B cell (primary cell): ENCODE results near the gene CSRP2. TPM values are rescaled to one million over a fixed set of nuclear protein-coding genes. Genes with fewer than 3 reads are reported as not detected.

Experiments used
- ATAC-seq: fragments of 200-7000 bp; cut with Tn5 transposase; one replicate; pipeline ENCODE4 v1.10.0; 2021; ENCODE audit warnings: low read depth, mild to moderate bottlenecking, moderate number of reproducible peaks, moderate library complexity
- CTCF ChIA-PET: fragments of 350-600 bp; sonication (Branson Sonifier 250); formaldehyde crosslinking; loops from one replicate; lab custom pipeline; 2021; ENCODE audit warnings: antibody characterized with exemption, inconsistent platforms; lab: Charles Lee
- POLR2A ChIA-PET: fragments of 350-600 bp; sonication (Branson Sonifier 250); formaldehyde crosslinking; loops from one replicate; lab custom pipeline; 2021; ENCODE audit warnings: antibody characterized with exemption; lab: Charles Lee
- DNase-seq: peaks from one replicate; pipeline ENCODE4 v3.0.0; 2013
- H2AFZ ChIP-seq: 2 replicates; pipeline ENCODE4 v1.6.1; 2012; ENCODE audit warnings: mild to moderate bottlenecking, low read depth, low read length; ENCODE audit not compliant: insufficient read depth, poor library complexity, severe bottlenecking
- H3K27ac ChIP-seq, 2 donors: 1 replicate in 1 of 2; 2 replicates in 1 of 2; pipeline ENCODE4 v1.5.1; 2012 to 2013; ENCODE audit warnings: low read length in 2 of 2, mild to moderate bottlenecking in 2 of 2, moderate library complexity in 1 of 2
- H3K27me3 ChIP-seq, 4 experiments: fragments of 200-600 bp in 1 of 4; sonication (generic) in 1 of 4; replicated peaks in 1 of 4; 1 replicate in 2 of 4; 2 replicates in 2 of 4; pipeline versions ENCODE4 v1.6.1 to v1.7.0; 2013 to 2016; ENCODE audit warnings: low read length in 3 of 4, mild to moderate bottlenecking in 2 of 4, mixed read lengths in 1 of 4, moderate library complexity in 1 of 4; ENCODE audit not compliant: insufficient read depth in 4 of 4, control insufficient read depth in 3 of 4; ENCODE audit errors: control extremely low read depth in 1 of 4
- H3K36me3 ChIP-seq, 2 experiments: replicated peaks in 1 of 2; 1 replicate in 1 of 2; 2 replicates in 1 of 2; pipeline versions ENCODE4 v1.6.1 to v1.7.1; 2013; ENCODE audit warnings: low read length in 1 of 2; ENCODE audit not compliant: insufficient read depth in 2 of 2, control insufficient read depth in 1 of 2; ENCODE audit errors: control extremely low read depth in 1 of 2, extremely low read depth in 1 of 2
- H3K4me1 ChIP-seq, 2 donors: fragments of 200-600 bp in 1 of 2; sonication (generic) in 1 of 2; 1 replicate in 1 of 2; 2 replicates in 1 of 2; pipeline versions ENCODE4 v1.5.1 to v1.6.1; 2013 to 2017; ENCODE audit warnings: low read length in 2 of 2; ENCODE audit not compliant: control insufficient read depth in 2 of 2, insufficient read depth in 2 of 2
- H3K4me2 ChIP-seq: replicated peaks from 2 replicates; pipeline ENCODE3; 2012; ENCODE audit warnings: mild to moderate bottlenecking, low read depth, low read length; ENCODE audit not compliant: poor library complexity, severe bottlenecking
- H3K4me3 ChIP-seq, 5 experiments: fragments of 200-600 bp in 1 of 5; sonication (generic) in 1 of 5; 1 replicate in 3 of 5; 2 replicates in 2 of 5; pipeline versions ENCODE4 v1.5.1 to v1.7.0; 2011 to 2016; ENCODE audit warnings: low read length in 4 of 5, mild to moderate bottlenecking in 4 of 5, low read depth in 2 of 5, control low read depth in 1 of 5, moderate library complexity in 1 of 5; ENCODE audit not compliant: insufficient read depth in 1 of 5; ENCODE audit errors: control extremely low read depth in 1 of 5, extremely low read depth in 1 of 5
- H3K79me2 ChIP-seq: fragments of 200-600 bp; sonication (generic); one replicate; pipeline ENCODE4 v1.6.0; 2016; ENCODE audit warnings: low read length; ENCODE audit not compliant: control insufficient read depth, insufficient read depth
- H3K9ac ChIP-seq: fragments of 200-600 bp; sonication (generic); 2 replicates; pipeline ENCODE4 v1.6.1; 2017; ENCODE audit warnings: mild to moderate bottlenecking, low read length, moderate library complexity
- H3K9me3 ChIP-seq, 3 donors: one replicate each; pipeline versions ENCODE4 v1.6.1 to v1.7.1; 2013; ENCODE audit warnings: low read length in 2 of 3; ENCODE audit not compliant: control insufficient read depth in 2 of 3, insufficient read depth in 1 of 3; ENCODE audit errors: control extremely low read depth in 1 of 3
- H4K20me1 ChIP-seq: 2 replicates; pipeline ENCODE4 v1.6.0; 2012; ENCODE audit warnings: mild to moderate bottlenecking, low read length; ENCODE audit not compliant: insufficient read depth, control insufficient read depth, poor library complexity, severe bottlenecking
- H3K27ac Mint-ChIP-seq: one replicate; pipeline ENCODE4 v1.8.0; 2021; ENCODE audit warnings: mixed read lengths
- H3K27me3 Mint-ChIP-seq: one replicate; pipeline ENCODE4 v1.8.0; 2021; ENCODE audit warnings: mixed read lengths
- H3K4me1 Mint-ChIP-seq: one replicate; pipeline ENCODE4 v1.8.0; 2021; ENCODE audit warnings: mixed read lengths
- H3K4me3 Mint-ChIP-seq: one replicate; pipeline ENCODE4 v1.8.0; 2021; ENCODE audit warnings: mixed read lengths
- H3K9me3 Mint-ChIP-seq: one replicate; pipeline ENCODE4 v1.8.0; 2022; ENCODE audit warnings: mixed read lengths; ENCODE audit not compliant: insufficient read depth
- CTCF ChIP-seq: fragments of 200-600 bp; IDR thresholded peaks from one replicate; pipeline ENCODE4 v1.8.0; 2022; ENCODE audit warnings: antibody characterized with exemption, mild to moderate bottlenecking
- EZH2 ChIP-seq: IDR thresholded peaks from 2 replicates; pipeline ENCODE4 v1.6.1; 2012; ENCODE audit warnings: borderline replicate concordance, low read depth, mild to moderate bottlenecking, moderate library complexity, low read length; ENCODE audit not compliant: insufficient read depth, poor library complexity, severe bottlenecking
- WGBS: methylation state at CpG from one replicate; pipeline ENCODE4 v1.1.5; 2013; ENCODE audit warnings: missing lambda C conversion rate; ENCODE audit not compliant: insufficient coverage; 5-methylcytosine and 5-hydroxymethylcytosine counted together
- intact Hi-C: fragments of 100-400 bp; cut with micrococcal nuclease; formaldehyde crosslinking; loops from one replicate; pipeline ENCODE4 v1.10.0; 2022
- polyA plus RNA-seq: library from polyadenylated mRNA; depleted of rRNA; stranded (reverse); fragments of >200 nt; gene quantifications from 2 replicates; pipeline ENCODE4 v1.2.3, GENCODE V29; 2012
- total RNA-seq, 2 donors: library from RNA; stranded (reverse); fragments of 120-200 nt in 1 of 2; gene quantifications; 1 replicate in 1 of 2; 2 replicates in 1 of 2; pipeline versions ENCODE4 v1.2.3 to v1.2.4, GENCODE V29; 2013 to 2022

Gene CSRP2
- total and polyA plus RNA-seq, 2 donors (not counting 1 experiment from before 2014, with no cell fraction given): 0.44 TPM; not detected in 1

GRCh38 chr12:76811976-76812375 is 66.8 kb downstream of the CSRP2 start:
- intact Hi-C loops: no loop called here
- DNase-seq: no peak
- no peak overlapping the region for H3K27ac ChIP-seq
- no peak for ATAC-seq
- H3K27me3 Mint-ChIP-seq: no peaks in the 10 kb centered on the region
- no peak overlapping the region for H3K27ac Mint-ChIP-seq
- no peak overlapping the region for H2AFZ ChIP-seq
- H3K9me3 Mint-ChIP-seq: no peaks in the 10 kb centered on the region
- H3K9ac ChIP-seq: no peak overlapping the region
- no peaks in the 10 kb centered on the region for H3K27me3 ChIP-seq
- H3K4me1 ChIP-seq: no peaks in the 10 kb centered on the region
- no peaks in the 10 kb centered on the region for H3K9me3 ChIP-seq
- no peaks in the 10 kb centered on the region for H4K20me1 ChIP-seq
- no peak for TF ChIP-seq EZH2
- TF ChIP-seq CTCF: no peak
- no CpG with 5 or more reads among the region's 1 CpG for WGBS
- CTCF ChIA-PET: no interaction called here
- no peaks in the 10 kb centered on the region for H3K79me2 ChIP-seq
- POLR2A ChIA-PET: no interaction called here
- no peak overlapping the region for H3K4me2 ChIP-seq
- H3K4me1 Mint-ChIP-seq: no peaks in the 10 kb centered on the region
- no peak overlapping the region for H3K4me3 Mint-ChIP-seq
- no peak overlapping the region for H3K4me3 ChIP-seq
- H3K36me3 ChIP-seq: peaks cover 19 to 63% of the 10 kb centered on the region in 2 experiments

GRCh38 chr12:76810671-76811419 is 68.0 kb downstream of the CSRP2 start:
- Histone ChIP-seq H3K36me3 (peaks cover 18 to 65% of the 10 kb centered on the region in 2 experiments), H3K27me3 (no peaks in the 10 kb centered on the region), H4K20me1 (no peaks in the 10 kb centered on the region), H3K9ac (no peak overlapping the region), H3K4me2 (no peak overlapping the region), H2AFZ (no peak overlapping the region), H3K9me3 (no peaks in the 10 kb centered on the region), H3K4me1 (no peaks in the 10 kb centered on the region), H3K4me3 (no peak overlapping the region), H3K79me2 (no peaks in the 10 kb centered on the region), H3K27ac (no peak overlapping the region)
- ChIA-PET CTCF (no interaction called here), POLR2A (no interaction called here)
- intact Hi-C loops: no loop called here
- no peaks in the 10 kb centered on the region for H3K9me3 Mint-ChIP-seq
- ATAC-seq: no peak
- DNase-seq: no peak
- no peaks in the 10 kb centered on the region for H3K4me1 Mint-ChIP-seq
- H3K27me3 Mint-ChIP-seq: no peaks in the 10 kb centered on the region
- H3K27ac Mint-ChIP-seq: no peak overlapping the region
- no peak overlapping the region for H3K4me3 Mint-ChIP-seq
- WGBS: 92% methylated on average over 2 of the region's 6 CpGs
- TF ChIP-seq CTCF (no peak), EZH2 (no peak)
